HG03064 (cell line): ENCODE measurements around the gene WDR19.
"Not testable (repeated sequence)": the region's sequence is repeated elsewhere in the genome, so short reads cannot be mapped to it uniquely, and the experiment has no call there.

Experiments used
- ATAC-seq: cut with Tn5 transposase; IDR thresholded peaks from one replicate; pipeline ENCODE4 v1.9.1; 2021; ENCODE audit warnings: low read depth; ENCODE audit not compliant: unreplicated experiment

WDR19 gene

DNA sequence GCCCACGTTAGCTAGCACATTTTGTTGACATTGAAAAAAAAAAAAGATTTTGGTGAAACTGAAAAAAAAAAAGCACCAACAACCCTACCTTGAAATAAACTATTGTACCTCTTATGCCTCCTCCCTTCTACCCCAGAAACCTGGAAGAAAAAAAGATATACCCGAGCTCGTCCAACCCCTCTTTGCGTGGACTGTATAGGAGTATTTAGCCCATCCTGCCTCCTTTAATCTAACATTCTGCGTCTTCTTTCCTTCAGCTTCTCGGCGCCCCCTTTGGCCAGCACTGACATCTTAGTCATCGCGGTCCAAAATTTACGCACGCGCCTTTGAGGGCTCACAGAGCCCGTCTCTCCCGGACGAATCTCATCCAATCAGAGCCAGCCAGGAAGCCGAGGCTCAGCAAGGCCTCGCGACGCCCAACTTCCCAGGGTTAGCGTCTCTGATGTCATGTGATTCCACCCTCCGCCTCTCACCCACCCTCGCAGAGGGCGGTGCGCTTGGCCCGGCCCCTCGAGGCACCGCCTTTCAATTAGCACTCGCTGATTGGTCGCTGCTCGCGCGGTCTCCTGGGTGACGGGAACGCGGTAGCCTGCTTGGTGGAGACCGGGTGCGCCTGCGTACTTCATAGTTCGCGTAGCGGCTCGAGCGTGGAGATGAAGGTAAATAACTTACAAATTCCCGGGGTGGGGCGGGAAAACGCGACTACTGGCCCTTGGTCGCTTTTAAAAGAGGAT, at the start of gene WDR19:
Gene WDR19 (plus strand): TSS at position 625 of the 734 bp plus-strand sequence. CDS start 29 bp downstream, at position 654.
- peak; percentile 99 for ATAC-seq

DNA sequence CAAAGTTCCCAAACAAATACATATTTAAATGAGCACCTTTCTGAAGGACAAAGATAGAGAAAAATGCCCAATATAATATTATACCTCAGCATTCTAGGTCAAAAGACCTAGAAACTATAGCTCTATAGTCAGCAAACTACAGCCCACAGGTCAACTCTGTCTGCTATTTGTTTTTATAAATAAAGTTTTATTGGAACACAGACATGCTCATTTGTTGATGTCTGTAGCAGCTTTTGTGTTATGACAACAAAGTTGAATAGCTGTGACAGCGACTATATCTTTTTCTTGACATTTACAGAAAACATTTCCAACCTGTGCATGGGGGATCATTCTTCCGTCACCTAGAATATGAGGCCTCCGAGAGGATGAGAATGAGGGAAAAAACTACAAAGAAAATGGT, 48.7 kb upstream of the WDR19 start:
- no peak for ATAC-seq

DNA sequence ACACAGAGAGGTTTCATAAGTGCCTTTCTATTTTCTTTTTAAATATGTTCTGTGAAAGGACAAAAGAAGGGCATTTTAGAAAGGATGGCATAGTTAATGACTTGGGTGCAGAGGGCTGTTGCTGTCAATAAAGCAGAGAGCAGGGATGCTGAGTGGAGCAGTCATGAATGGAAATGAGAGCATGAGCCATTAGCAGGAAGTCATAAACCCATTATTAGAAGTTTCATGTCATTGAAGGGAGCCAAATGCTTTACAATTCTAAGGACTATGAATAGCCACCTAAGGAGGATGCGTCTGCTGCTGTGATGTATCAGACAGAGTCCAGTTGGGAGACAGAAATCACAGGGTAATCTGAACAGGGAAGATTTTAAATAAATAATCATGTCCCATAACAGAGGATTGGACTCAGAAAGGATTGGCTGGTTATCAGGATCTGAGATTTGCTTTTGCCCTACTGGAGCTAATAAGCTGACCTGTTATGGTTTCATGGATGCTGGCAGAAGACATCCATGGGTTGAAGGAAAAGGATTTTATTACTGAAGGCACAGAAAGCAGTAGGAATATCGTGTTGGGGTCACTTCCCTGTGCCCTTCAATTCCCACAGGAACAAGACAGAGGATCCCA, 47.5 kb upstream of the WDR19 start:
- ATAC-seq = no peak

DNA sequence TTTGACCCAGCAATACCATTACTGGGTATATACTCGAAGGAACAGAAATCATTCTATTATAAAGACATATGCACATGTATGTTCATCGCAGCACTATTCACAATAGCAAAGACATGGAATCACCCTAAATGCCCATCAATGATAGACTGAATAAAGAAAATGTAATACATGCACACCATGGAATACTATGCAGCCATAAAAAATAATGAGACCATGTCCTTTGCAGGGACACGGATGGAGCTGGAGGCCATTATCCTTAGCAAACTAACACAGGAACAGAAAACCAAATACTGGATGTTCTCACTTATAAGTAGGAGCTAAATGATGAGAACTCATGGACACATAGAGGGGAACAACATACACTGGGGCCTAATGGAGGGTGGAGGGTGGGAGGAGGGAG, 44.1 kb upstream of the WDR19 start:
- ATAC-seq = not testable (repeated sequence)

DNA sequence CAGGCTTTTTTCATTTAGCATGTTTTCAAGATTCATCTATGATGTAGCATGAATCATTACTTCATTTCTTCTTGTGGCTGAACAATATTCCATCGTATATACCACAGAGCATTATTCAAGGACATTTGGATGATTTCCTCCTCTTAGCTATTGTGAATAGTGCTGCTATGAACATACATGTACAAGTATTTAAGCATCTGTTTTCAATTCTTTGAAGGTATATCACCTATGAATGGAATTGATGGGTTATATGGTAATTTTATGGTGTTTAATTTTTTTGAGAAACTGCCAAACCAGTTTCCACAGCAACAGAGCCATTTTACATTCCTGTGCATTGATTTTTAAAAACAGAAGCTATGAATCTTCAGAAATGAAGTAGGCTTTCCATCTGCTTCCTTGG, 36.1 kb upstream of the WDR19 start:
- ATAC-seq = no peak

DNA sequence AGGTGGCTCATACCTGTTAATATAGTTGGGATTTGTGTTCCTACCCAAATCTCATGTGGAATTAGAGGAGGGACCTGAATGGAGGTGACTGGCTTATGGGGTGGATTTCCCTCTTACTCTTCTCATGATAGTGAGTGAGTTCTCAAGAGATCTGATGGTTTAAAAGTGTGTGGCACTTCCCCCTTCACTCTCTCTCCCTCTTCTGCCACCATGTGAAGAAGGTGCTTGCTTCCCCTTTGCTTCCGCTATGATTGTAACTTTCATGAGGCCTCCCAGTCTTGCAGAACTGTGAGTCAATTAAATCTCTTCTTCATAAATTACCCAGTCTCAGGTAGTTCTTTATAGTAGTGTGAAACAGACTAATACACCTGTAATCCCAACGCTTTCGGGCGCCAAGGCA, 28.3 kb upstream of the WDR19 start:
- no peak for ATAC-seq

DNA sequence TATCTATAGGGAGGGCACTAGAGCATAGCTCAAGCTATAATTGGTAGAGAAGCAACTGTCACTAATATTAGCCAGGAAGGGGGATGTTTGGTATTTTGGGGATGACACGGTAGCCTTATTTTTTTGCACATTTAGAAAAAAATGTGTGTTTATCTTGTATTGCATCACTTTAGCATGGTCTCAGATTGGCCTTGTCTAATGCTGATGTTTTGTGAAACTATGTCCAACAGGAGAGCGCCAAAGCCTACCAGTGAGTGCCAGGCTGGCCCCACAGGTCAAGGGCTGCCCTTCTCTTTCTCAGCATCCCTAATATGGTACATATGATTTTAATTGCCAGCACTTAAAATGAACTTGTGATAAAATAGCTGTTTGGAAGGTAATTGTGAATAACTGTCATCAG, 24.8 kb upstream of the WDR19 start:
- ATAC-seq = no peak

DNA sequence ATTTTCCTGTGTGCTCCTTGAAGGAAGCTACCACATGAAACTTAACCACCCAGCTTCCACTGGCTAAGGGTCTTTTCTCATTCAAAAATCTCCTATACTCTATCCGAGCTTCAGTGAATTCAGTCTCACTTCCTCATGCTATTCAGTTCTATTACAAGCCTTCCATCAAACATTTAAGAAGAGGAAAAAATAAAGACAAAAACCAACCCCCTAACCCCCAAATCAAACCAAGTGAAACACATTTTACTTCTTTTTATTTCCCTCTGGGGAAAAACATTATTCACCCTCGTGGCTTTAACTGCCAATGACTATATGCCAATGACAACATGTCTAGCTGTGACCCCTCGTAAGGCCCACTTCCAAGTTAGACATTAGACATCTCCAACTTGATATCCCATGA, 16.2 kb upstream of the WDR19 start:
- no peak for ATAC-seq

GRCh38 chr4:39166669-39167068, 15.7 kb upstream of the WDR19 start:
- no peak for ATAC-seq

GRCh38 chr4:39169426-39169825, 12.9 kb upstream of the WDR19 start:
- ATAC-seq = no peak

DNA sequence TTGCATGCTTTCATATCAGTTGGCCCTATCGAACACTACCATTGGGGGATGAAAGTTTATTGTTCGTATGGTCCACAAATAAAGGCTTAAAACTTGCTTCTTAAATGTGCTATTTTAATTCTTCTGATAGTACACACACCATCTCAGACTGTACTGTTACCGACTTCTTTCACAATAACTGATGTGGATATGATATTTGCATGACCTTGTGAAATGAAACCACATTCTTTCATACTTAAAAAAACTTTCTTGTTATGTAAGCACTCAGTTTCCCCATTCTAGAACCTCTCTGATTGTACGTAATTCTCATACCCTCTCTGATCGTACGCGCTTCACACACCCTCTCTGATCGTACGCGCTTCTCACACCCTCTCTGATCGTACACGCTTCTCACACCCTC, 12.0 kb upstream of the WDR19 start:
- no peak for ATAC-seq

DNA sequence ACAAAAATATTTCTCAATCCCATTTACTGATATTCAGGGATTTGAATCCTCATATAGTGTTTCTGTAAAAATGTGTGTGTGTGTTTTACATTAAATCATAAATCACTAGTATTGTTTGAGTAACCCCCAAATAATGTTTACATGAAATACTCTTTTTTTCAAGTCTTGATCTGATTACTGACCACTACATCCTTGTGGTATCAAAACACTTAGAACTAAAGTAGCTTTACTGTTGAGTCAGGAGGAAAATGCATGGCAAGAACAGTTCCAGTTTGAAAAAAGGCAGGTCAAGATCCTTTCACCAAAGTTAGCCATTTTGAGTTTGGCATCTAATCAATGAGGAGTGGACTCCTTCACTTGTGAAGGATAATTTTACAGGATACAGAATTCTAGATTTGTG, 3.6 kb upstream of the WDR19 start:
- no peak for ATAC-seq

- no peak for ATAC-seq
Measured at GRCh38 chr4:39179681-39180080, 2.6 kb upstream of the WDR19 start.

- ATAC-seq = not testable (repeated sequence)
Measured at GRCh38 chr4:39180629-39181028, 1.7 kb upstream of the WDR19 start.

GRCh38 chr4:39181520-39181904, 817 bp upstream of the WDR19 start:
- no peak for ATAC-seq

DNA sequence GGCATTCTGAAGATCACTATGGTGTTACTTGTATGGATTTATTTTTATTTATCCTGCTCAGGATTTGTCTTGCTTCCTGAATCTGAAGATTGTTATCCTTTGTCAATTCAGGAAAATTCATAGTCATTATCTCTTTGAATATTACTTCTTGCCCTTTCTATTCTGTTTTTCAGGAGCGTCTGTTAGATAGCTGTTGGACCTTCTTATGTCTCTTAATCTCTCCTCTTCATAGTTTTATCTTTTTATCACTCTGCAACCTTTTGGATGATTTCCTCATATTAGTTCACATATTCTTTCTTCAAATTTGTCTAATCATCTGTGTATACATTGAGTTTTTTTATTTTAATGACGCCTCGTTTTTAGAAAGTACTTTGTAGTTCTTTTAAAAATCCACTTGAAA, 19.6 kb downstream of the WDR19 start:
- ATAC-seq = no peak

DNA sequence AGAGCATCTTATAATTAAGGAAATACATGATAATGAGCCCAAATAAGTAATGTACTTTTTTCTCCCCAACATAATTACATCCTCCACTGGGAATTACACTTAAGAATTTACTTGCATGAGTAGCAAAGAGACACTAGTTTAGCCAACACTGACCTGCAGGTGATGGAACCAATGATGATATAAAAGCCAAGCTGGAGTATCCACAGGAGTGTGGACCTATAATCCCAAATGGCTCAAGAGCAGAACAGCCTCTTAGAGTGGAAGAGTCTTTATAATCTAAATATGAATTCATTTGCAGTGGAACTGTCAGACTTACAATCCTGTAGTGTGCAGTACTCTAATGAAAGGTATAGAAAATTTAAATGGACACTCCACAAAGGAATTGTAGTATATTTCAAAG, 22.2 kb downstream of the WDR19 start:
- no peak for ATAC-seq

DNA sequence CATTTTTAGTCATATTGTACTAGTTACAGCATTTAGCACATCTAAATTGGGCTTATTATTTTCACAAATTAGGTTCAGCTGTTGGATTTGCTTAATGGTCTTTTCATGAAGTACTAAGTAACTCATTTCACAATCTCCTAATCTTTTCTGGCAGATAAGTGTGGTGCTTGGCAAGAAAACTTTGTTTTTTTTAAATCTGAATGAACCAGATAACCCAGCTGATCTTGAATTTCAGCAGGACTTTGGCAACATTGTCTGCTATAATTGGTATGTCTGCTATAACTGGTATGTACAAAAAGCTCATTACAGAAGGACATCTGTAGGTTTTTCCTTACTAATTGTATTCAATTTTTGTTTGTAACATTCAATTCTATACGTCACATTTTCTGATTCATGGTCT, 22.7 kb downstream of the WDR19 start:
- ATAC-seq = no peak

DNA sequence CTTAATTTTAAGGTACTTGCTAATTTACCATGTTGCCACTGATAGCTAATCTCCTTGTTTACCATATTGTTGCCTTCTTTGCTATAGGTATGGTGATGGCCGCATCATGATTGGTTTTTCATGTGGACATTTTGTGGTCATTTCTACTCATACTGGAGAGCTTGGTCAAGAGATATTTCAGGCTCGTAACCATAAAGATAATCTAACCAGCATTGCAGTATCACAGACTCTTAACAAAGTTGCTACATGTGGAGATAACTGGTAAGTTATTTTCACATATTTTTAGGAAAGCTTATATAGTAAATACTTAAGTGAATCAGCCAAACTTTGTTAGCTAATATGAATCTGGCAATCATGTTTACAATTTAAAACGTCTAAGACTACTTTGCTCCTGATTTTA, 23.1 kb downstream of the WDR19 start:
- no peak for ATAC-seq

DNA sequence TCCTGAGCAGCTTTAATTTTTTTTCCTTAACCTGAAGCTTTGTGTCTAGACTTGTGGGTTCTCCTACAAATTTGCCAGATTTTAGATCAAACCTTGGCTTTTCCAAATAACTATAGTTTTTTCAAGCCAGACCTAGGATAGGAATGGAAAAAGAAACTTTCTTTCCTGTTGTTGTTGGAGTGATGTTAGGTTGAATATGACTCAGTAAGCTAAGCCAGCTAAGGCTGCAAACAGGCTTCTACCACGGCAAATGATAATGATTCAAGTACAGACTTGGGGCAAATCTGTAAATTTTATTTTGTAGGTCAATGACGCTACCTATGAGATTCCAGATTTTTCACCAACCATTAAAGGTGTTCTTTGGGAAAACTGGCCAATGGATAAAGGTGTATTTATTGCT, 45.6 kb downstream of the WDR19 start:
- ATAC-seq = no peak

- no peak for ATAC-seq
Measured at GRCh38 chr4:39228377-39228776, 46.0 kb downstream of the WDR19 start.

GRCh38 chr4:39230462-39230861, 48.1 kb downstream of the WDR19 start:
- ATAC-seq = no peak
